ENCODE measurements around the gene EXOSC6.
"Not testable (repeated sequence)": the region's sequence is repeated elsewhere in the genome, so short reads cannot be mapped to it uniquely, and the experiment has no call there.

- not testable (repeated sequence) for TF ChIP-seq POLR2AphosphoS5 (IDR thresholded peaks at IDR 0.05; ENCODE audit: low read depth, low read length); CTCF (IDR thresholded peaks at IDR 0.05); TCF7L2 (IDR thresholded peaks at IDR 0.05; ENCODE audit: low read depth, low read length)
These were observed 53.5 kb downstream of the EXOSC6 start for GRCh38 chr16:70198230-70198629.
